DND-41 (cell line): ENCODE results near the gene AFF3.
"Not testable (repeated sequence)": the region's sequence is repeated elsewhere in the genome, so short reads cannot be mapped to it uniquely, and the experiment has no call there.

ENCODE experiments used
- ATAC-seq: fragments of 200-7000 bp; cut with Tn5 transposase; 3 replicates; pipeline ENCODE4 v1.9.1; 2021; ENCODE audit warnings: low read depth; ENCODE audit not compliant: insufficient read depth
- DNase-seq: peaks from one replicate; pipeline ENCODE4 v3.0.0-alpha.2; 2020
- H2AFZ ChIP-seq: 2 replicates; pipeline ENCODE4 v1.6.0; 2012; ENCODE audit warnings: low read depth, low read length
- H3K27ac ChIP-seq: 2 replicates; pipeline ENCODE4 v1.5.1; 2012; ENCODE audit warnings: low read length, inconsistent platforms
- H3K27me3 ChIP-seq: fragments of 200-600 bp; sonication (generic); 2 replicates; pipeline ENCODE4 v1.6.0; 2012; ENCODE audit warnings: low read length, mild to moderate bottlenecking, inconsistent platforms; ENCODE audit not compliant: insufficient read depth, poor library complexity
- H3K36me3 ChIP-seq: 2 replicates; pipeline ENCODE4 v1.5.1; 2012; ENCODE audit warnings: low read length, inconsistent platforms; ENCODE audit not compliant: insufficient read depth
- H3K4me1 ChIP-seq: 2 replicates; pipeline ENCODE4 v1.5.1; 2012; ENCODE audit warnings: mild to moderate bottlenecking, low read length; ENCODE audit not compliant: insufficient read depth
- H3K4me2 ChIP-seq: 2 replicates; pipeline ENCODE4 v1.6.0; 2012; ENCODE audit warnings: mild to moderate bottlenecking, moderate library complexity, low read length, inconsistent platforms; ENCODE audit not compliant: insufficient read depth
- H3K4me3 ChIP-seq, 2 experiments: fragments of 200-600 bp in 1 of 2; shearing (Covaris generic) in 1 of 2; 2 replicates each; pipeline ENCODE4 v1.5.1; 2012 to 2016; ENCODE audit warnings: inconsistent platforms in 2 of 2, low read length in 2 of 2, mild to moderate bottlenecking in 2 of 2, low read depth in 1 of 2, moderate library complexity in 1 of 2
- H3K79me2 ChIP-seq: 2 replicates; pipeline ENCODE4 v1.6.0; 2012; ENCODE audit warnings: low read length, inconsistent platforms; ENCODE audit not compliant: insufficient read depth
- H3K9ac ChIP-seq: 2 replicates; pipeline ENCODE4 v1.6.0; 2012; ENCODE audit warnings: low read depth, mild to moderate bottlenecking, inconsistent platforms, low read length, moderate library complexity
- H3K9me3 ChIP-seq: 2 replicates; pipeline ENCODE4 v1.5.1; 2012; ENCODE audit warnings: low read length, moderate library complexity, mild to moderate bottlenecking, inconsistent platforms; ENCODE audit not compliant: insufficient read depth, severe bottlenecking
- H4K20me1 ChIP-seq: 2 replicates; pipeline ENCODE4 v1.6.0; 2012; ENCODE audit warnings: low read length; ENCODE audit not compliant: insufficient read depth
- EZH2 ChIP-seq: IDR thresholded peaks from 3 replicates; pipeline ENCODE4 v1.6.1; 2012; ENCODE audit warnings: borderline replicate concordance, low read depth, mild to moderate bottlenecking, moderate library complexity, low read length, inconsistent platforms; ENCODE audit not compliant: severe bottlenecking
- TF ChIP-seq, protein P1 (sequence below): IDR thresholded peaks from 2 replicates; pipeline ENCODE4 v1.5.1; 2012; ENCODE audit warnings: borderline replicate concordance, low read length, moderate library complexity, mild to moderate bottlenecking; ENCODE audit not compliant: poor library complexity, severe bottlenecking; ENCODE audit errors: extremely low read depth

Gene AFF3

DNA sequence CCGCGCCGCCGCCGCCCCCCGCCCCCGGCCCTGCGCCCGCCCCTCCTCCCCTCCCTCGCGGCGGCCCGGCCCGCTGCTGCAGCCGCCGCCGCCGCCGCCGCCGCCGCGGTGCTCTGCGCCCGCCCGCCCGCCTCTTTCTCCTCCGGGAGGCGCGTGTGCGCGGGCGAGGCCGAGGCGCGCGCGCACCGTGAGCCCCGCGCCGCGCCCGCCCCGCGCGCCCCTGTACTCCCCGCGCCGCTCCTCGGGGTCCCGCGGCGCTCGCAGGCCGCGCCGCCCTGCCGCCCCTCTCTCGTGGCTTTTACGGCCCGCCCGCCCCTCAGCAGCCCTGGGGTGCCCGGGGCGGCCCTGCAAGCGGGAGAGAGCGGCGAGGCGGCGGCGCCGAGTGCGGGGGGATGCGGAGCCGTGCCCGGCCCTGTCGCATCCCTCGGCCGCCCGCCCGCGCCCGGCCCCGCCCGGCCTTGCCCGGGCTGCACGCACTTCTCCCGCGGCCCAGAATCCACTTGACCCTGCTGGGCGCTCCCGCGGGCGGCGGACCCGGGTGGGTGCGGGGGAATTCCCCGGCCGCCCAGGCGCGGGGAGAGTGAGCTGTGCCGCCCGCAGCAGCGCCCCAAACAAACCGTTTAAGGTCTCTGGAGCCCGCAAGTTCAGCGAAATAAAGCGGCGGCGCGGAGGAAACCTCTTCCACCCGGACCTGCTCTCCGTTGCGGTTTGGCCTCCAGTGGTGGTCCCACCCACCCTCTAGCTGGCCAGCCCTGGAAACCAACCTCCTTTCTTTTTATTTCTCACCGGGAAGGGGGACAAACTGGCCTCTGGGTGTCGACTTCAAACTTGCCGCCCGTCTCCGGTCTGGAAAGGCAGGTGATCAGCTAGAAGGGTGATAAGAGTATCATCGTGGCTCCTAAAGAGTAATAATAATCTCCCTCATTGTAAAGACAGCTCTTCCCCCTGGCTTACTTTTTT is 37.4 kb downstream of the AFF3 start:
- Histone ChIP-seq H3K27me3 (no peaks in the 10 kb centered on the region), H2AFZ (no peak overlapping the region), H3K9me3 (no peaks in the 10 kb centered on the region), H3K79me2 (no peaks in the 10 kb centered on the region), H3K36me3 (no peaks in the 10 kb centered on the region), H3K27ac (no peak overlapping the region), H3K9ac (peak overlapping the region; percentile 39; the same call in 1 of the 2 replicates), H3K4me2 (peak overlapping the region; percentile 41), H4K20me1 (no peaks in the 10 kb centered on the region), H3K4me1 (peaks cover 4% of the 10 kb centered on the region), H3K4me3 (peak overlapping the region in 1 of 2 experiments; percentile 34; a peak in 1 of 4 replicates)
- DNase-seq, result peak; percentile 39
- TF ChIP-seq EZH2, result no peak
- TF ChIP-seq, protein P1, sequence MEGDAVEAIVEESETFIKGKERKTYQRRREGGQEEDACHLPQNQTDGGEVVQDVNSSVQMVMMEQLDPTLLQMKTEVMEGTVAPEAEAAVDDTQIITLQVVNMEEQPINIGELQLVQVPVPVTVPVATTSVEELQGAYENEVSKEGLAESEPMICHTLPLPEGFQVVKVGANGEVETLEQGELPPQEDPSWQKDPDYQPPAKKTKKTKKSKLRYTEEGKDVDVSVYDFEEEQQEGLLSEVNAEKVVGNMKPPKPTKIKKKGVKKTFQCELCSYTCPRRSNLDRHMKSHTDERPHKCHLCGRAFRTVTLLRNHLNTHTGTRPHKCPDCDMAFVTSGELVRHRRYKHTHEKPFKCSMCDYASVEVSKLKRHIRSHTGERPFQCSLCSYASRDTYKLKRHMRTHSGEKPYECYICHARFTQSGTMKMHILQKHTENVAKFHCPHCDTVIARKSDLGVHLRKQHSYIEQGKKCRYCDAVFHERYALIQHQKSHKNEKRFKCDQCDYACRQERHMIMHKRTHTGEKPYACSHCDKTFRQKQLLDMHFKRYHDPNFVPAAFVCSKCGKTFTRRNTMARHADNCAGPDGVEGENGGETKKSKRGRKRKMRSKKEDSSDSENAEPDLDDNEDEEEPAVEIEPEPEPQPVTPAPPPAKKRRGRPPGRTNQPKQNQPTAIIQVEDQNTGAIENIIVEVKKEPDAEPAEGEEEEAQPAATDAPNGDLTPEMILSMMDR, result no peak
- peak; percentile 73 for ATAC-seq

DNA sequence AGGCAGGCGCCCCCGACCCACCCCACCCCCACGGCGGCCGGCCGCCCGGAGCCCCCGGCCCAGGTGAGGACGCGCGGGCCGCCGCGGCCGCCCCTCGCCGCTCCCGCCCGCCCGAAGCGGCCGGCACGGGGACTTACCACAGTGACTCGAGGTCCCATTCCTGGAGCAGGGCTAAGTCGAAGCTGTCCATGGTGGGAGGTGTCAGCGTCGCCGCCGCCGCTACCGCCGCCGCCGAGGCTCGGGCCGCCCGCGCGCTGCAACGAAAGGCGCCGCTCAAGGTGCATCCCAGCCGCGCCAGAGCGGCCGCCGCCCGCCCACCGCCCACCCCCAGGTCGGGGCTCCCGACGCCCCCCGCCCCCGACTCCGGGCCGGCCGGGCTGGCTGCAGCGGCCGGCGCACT is 38.1 kb downstream of the AFF3 start:
- H3K27ac ChIP-seq, H3K4me3 ChIP-seq, H3K9me3 ChIP-seq, H4K20me1 ChIP-seq, H3K36me3 ChIP-seq, H3K27me3 ChIP-seq, H3K79me2 ChIP-seq, H2AFZ ChIP-seq, H3K4me1 ChIP-seq, H3K4me2 ChIP-seq, H3K9ac ChIP-seq: not testable (repeated sequence)
- DNase-seq (peak; percentile 18), ATAC-seq (peak; percentile 51; the same call in 2 of the 3 replicates)

DNA sequence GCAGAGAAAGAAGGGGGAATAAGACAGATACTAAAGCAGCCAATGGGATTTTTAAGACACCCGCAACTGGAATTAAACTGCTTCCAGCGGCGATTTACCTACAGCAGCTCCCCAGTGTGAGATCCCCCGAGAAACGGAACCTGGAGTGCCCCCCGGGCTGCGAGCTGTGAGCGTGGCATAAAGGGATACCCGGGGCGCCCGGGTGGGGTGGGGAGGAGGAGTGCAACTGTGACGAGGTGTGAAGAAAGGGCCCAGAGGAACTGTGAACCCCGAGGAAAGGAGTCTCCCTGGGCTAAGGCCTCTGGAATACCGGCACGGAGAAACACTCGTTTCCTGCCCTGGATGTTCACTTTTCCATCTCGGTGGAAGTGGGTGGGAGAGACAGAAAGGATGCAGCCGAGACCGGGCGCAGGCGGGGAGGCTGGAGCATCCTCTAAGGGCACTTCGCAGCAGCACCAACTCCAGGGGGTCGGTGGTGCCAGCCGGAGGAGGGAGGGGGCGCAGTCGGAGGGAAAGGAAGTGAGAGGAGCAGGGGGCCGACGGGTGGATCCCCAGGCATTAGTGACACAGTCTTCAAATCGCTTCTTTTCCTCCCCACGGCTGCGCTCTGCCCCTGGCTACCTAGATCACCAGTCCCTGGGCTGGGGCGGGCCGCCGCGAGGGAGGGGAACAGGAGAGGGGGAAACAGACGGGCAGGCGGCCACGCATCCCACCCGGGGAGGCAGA is 38.7 kb downstream of the AFF3 start:
- H3K4me3 ChIP-seq, H3K36me3 ChIP-seq, H3K9me3 ChIP-seq, ATAC-seq, H3K9ac ChIP-seq, H4K20me1 ChIP-seq, H3K4me2 ChIP-seq, H2AFZ ChIP-seq, DNase-seq, H3K4me1 ChIP-seq, H3K27ac ChIP-seq, H3K79me2 ChIP-seq, H3K27me3 ChIP-seq: not testable (repeated sequence)

DNA sequence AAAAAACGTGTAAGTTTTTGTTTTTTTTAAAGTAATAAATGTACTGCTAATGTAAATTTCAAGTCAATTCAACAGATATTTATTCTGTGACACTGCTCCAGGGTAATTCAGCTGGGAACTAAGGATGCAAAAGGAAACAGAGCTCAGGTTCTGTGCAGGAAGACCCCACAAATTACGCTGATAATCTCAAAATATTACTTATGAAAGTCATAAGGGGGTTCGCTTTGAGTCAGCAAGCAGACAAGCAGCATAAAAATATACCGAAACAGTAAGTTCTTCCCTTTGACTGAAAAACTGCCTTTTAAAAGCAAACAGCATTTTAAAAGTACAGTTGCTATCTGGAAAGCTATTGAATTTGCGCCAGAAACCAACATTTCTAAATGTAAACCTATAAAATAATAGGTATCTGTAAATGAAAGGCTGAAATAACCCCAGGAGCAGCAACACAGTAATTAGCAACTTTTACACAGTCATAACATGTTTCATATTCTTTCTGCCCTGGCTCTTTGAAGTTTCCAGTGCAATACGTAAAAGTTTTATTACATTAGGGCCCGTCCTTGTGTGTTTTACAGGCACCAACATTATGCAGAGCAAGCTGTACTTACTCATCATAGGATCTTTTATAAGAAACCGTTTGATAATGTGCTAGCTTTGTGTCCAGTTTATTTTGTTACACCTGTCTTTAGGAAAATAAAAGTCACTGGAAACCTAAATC is 39.8 kb downstream of the AFF3 start:
- H3K4me3 ChIP-seq, H3K27ac ChIP-seq, H3K4me2 ChIP-seq, H4K20me1 ChIP-seq, H3K36me3 ChIP-seq, H3K79me2 ChIP-seq, H3K9ac ChIP-seq, H2AFZ ChIP-seq, H3K4me1 ChIP-seq, DNase-seq, H3K27me3 ChIP-seq, ATAC-seq, H3K9me3 ChIP-seq: not testable (repeated sequence)

DNA sequence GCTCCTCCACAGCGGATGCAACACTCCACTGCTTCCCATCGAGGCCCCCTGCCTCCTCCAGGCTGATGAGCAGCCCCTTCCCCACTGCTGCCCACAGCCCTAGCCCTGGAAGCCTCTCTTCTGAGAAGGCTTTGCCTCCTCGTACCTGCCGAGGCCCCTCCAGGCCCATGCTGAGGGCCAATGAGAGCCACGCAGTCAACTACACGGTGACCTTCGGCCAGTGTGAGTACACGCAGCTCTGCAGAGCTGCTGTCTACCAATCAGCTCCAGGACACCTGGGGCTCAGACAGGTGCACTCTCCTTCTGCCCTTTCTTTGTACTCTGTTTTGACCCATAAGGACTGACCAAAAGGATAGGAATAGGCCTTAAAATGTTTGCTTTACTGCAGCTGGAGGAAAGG is 43.5 kb downstream of the AFF3 start:
- not testable (repeated sequence) for H3K4me3 ChIP-seq, H3K9me3 ChIP-seq, H2AFZ ChIP-seq, ATAC-seq, H3K9ac ChIP-seq, H3K27ac ChIP-seq, H3K4me1 ChIP-seq, H3K36me3 ChIP-seq, H3K4me2 ChIP-seq, DNase-seq, H4K20me1 ChIP-seq, H3K27me3 ChIP-seq, H3K79me2 ChIP-seq

DNA sequence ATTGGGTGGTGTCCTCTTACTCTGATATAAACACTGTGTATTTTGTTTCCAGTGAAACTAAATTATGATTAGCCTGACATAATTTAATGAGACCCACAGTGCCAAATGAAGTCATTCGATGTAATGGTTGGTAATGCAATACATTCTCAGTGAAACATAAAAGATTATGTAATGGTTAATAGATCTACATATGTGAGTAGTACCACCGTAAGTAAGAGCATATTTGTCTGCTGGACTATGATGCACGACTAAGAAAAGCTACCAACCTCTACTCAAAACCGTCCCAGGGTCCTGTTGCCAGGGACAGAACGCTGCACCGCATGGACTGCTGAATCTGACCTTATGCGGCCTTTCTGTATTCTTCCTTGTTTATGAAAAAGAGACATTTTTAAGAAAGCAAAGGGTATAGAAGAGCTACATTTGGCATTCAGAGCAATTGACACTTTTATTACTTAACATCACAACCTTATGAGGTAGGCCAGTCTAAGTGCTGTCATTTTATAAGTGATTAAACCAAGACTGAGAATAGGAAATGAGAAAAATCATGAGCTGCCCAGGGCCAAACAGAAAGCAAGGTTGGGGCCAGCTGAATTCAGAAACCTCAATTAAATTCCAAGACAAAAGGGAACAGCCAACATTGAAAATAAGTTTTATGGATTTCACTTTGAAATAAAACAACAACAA is 44.6 kb downstream of the AFF3 start:
- H3K4me1 ChIP-seq, H3K79me2 ChIP-seq, ATAC-seq: not testable (repeated sequence)

More for the DNA sequence above, 44.6 kb downstream of the AFF3 start:
- H3K4me3 ChIP-seq, H3K36me3 ChIP-seq, H2AFZ ChIP-seq, H3K27me3 ChIP-seq, DNase-seq, H3K9me3 ChIP-seq, H3K4me2 ChIP-seq, H3K27ac ChIP-seq, H3K9ac ChIP-seq, H4K20me1 ChIP-seq: not testable (repeated sequence)
